Omental fat pad (tissue), 4 donors: Measurements from ENCODE around the gene WBP1. TPM values are rescaled to one million over a fixed set of nuclear protein-coding genes. Genes with fewer than 3 reads are reported as not detected.

Source experiments
- ATAC-seq: fragments of 150-250 bp; one replicate; pipeline ENCODE4 v1.9.1; 2016; ENCODE audit warnings: mild to moderate bottlenecking, moderate library complexity; ENCODE audit not compliant: low FRiP score
- DNase-seq: peaks from one replicate; pipeline ENCODE4 v3.0.0-alpha.2; 2019; ENCODE audit warnings: low spot score
- CTCF ChIP-seq, 3 donors: fragments of 450-650 bp; IDR thresholded peaks; one replicate each; pipeline ENCODE4 v1.5.1; 2016 to 2017; ENCODE audit warnings: antibody characterized with exemption in 3 of 3, mild to moderate bottlenecking in 3 of 3, moderate library complexity in 2 of 3
- total RNA-seq, 4 donors: library from RNA; depleted of rRNA; stranded (reverse); fragments of >200 nt; gene quantifications; one replicate each; pipeline ENCODE4 v1.1.0, GENCODE V29; 2016

Gene WBP1
- total RNA-seq, 4 donors from 2014 or later = 34.9 to 64.5 (median 44.3) TPM

DNA sequence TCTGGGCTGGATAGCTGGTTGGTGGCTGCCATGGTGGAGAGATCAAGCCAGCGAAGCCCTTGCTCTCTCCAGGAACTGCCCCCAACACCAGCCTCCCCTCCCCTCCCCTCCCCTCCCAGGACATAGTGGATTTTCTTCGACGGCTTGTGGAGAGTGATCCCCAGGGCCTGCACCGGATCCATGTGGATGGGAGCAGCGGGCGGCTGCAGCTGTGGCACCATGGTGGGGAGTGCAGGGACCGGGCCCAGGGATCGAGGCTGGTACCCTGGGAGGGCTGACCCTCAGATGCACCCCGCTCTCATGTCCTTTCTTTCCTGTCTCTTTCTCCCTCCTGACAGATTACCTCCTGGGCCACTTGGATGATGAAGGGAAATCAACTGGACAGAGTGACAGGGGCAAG is 31.7 kb downstream of the WBP1 start:
- no peak for DNase-seq
- TF ChIP-seq CTCF (IDR thresholded peaks at IDR 0.05) = no peak
- ATAC-seq = no peak

- DNase-seq = no peak
- TF ChIP-seq CTCF (IDR thresholded peaks at IDR 0.05) = no peak
- peak; percentile 25 for ATAC-seq
These were observed 33.7 kb downstream of the WBP1 start for GRCh38 chr2:74491648-74492544.

GRCh38 chr2:74493546-74493945 is 35.3 kb downstream of the WBP1 start:
- ATAC-seq (no peak), DNase-seq (no peak)
- no peak for TF ChIP-seq CTCF (IDR thresholded peaks at IDR 0.05)

DNA sequence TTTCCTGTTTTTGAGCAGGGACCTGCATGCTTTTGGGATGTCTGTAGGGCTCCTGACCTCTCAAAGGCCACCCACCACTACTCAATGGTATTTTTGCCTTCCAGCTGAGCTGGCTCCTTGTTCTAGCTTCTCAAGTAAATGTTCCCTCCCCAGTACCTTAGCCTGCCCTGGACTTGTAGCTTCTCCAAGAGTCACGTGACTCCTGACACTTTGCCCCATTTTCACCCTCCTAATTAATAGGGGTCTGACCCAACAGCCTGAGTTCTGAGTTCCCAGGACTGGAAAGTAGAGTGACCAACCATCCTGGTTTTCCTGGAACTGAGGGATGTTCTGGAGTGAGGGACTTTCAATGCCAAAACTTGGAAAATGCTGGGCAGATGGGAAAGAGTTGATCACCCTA is 37.2 kb downstream of the WBP1 start:
- no peak for TF ChIP-seq CTCF (IDR thresholded peaks at IDR 0.05)
- ATAC-seq (no peak), DNase-seq (no peak)

DNA sequence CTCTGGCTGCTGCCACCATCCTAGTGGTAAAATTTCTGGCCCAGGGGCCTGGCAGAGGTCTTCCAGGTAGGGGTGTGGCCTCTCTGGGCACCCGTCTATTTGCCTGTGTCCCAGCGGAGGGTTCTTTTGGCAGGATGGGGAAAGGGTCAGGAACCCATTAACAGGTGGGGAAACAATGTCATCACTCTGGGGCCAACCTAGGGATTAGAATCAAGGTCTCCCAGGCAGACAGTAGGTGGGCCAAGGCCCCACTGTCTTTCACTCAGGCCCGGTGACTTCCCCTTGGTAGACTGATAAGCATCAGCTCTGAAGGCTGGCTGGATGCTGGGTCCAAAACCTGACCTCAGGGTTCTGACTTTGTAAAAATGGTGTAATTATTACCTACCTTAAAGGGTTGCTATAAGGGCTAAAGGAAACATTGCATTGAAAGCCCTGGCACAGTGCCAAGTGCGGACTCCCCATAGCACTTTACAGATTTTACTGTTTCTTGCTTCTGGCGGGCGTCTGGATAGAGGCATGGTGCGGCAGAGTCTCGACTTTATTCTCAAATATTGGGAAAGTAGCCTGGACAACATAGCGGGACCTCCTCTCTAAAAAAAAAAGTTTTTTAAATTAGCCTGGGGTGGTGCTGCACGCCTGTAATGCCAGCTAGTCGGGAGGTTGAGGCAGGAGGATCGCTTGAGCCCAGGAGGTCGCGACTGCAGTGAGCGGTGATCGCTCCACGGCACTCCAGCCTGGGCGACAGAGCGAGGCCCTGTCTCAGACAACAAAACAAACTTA is 38.9 kb downstream of the WBP1 start:
- no peak for TF ChIP-seq CTCF (IDR thresholded peaks at IDR 0.05)
- ATAC-seq = no peak
- no peak for DNase-seq

- no peak for DNase-seq
- ATAC-seq = peak; percentile 27
These were observed 39.7 kb downstream of the WBP1 start for GRCh38 chr2:74497777-74498499.

More at GRCh38 chr2:74497777-74498499, 39.7 kb downstream of the WBP1 start:
- no peak for TF ChIP-seq CTCF (IDR thresholded peaks at IDR 0.05)
